H1 (cell line): ENCODE data around the gene CLTCL1. TPM values are rescaled to one million over a fixed set of nuclear protein-coding genes. Genes with fewer than 3 reads are reported as not detected.

Experiments
- CTCF ChIA-PET: fragments of 300-600 bp; sonication (Branson Sonifier 250); formaldehyde crosslinking; loops from one replicate; lab custom pipeline; 2021; ENCODE audit not compliant: partially characterized antibody; lab: Charles Lee
- POLR2A ChIA-PET: fragments of 300-600 bp; sonication (Branson Sonifier 250); formaldehyde crosslinking; loops from one replicate; lab custom pipeline; 2021; ENCODE audit warnings: inconsistent platforms; ENCODE audit not compliant: partially characterized antibody; lab: Charles Lee
- DNase-seq, 2 experiments: peaks; one replicate each; pipeline versions ENCODE4 v3.0.0 to v3.0.0-alpha.2; 2010 to 2022; ENCODE audit warnings: low spot score in 2 of 2, low read depth in 1 of 2, mixed read lengths in 1 of 2
- FAIRE-seq: peaks from 2 replicates; lab custom pipeline; 2011; peaks lifted over from hg19 to GRCh38; lab: Jason Lieb, UNC
- H2AFZ ChIP-seq: 2 replicates; pipeline ENCODE4 v1.8.1; 2012; ENCODE audit warnings: low read length, inconsistent platforms
- H2AK5ac ChIP-seq: 2 replicates; pipeline ENCODE4 v1.6.1; 2013; ENCODE audit warnings: low read depth, low read length
- H2BK120ac ChIP-seq: replicated peaks from 2 replicates; pipeline ENCODE3; 2013; ENCODE audit warnings: low read depth, low read length, inconsistent platforms
- H2BK12ac ChIP-seq: 2 replicates; pipeline ENCODE4 v1.6.1; 2013; ENCODE audit warnings: low read depth, low read length
- H2BK15ac ChIP-seq: 2 replicates; pipeline ENCODE4 v1.6.1; 2013; ENCODE audit warnings: low read length
- H2BK20ac ChIP-seq: 2 replicates; pipeline ENCODE4 v1.6.1; 2013; ENCODE audit warnings: low read length
- H2BK5ac ChIP-seq: 2 replicates; pipeline ENCODE4 v1.6.1; 2013; ENCODE audit warnings: low read depth, low read length
- H3K14ac ChIP-seq: 2 replicates; pipeline ENCODE4 v1.6.1; 2013; ENCODE audit warnings: inconsistent platforms; ENCODE audit not compliant: insufficient read length
- H3K18ac ChIP-seq: 2 replicates; pipeline ENCODE4 v1.6.1; 2013; ENCODE audit warnings: low read length; ENCODE audit errors: extremely low read depth
- H3K23ac ChIP-seq: 2 replicates; pipeline ENCODE4 v1.6.1; 2013; ENCODE audit warnings: inconsistent platforms; ENCODE audit not compliant: insufficient read length
- H3K23me2 ChIP-seq: 2 replicates; pipeline ENCODE4 v1.6.1; 2013; ENCODE audit warnings: low read depth, low read length
- H3K27ac ChIP-seq: 2 replicates; pipeline ENCODE4 v1.6.1; 2011; ENCODE audit warnings: low read depth, low read length, inconsistent platforms
- H3K27me3 ChIP-seq, 4 experiments: replicated peaks in 1 of 4; 1 replicate in 1 of 4; 2 replicates in 3 of 4; pipeline versions ENCODE4 v1.6.1 to v1.8.1; 2011 to 2013; ENCODE audit warnings: low read length in 3 of 4, mild to moderate bottlenecking in 3 of 4, inconsistent platforms in 2 of 4, mixed read lengths in 2 of 4, moderate library complexity in 1 of 4; ENCODE audit not compliant: control insufficient read depth in 3 of 4, insufficient read depth in 3 of 4; ENCODE audit errors: extremely low read depth in 1 of 4
- H3K36me3 ChIP-seq, 4 experiments: 2 replicates each; pipeline versions ENCODE4 v1.6.1 to v1.8.1; 2011 to 2013; ENCODE audit warnings: mild to moderate bottlenecking in 4 of 4, low read length in 3 of 4, moderate library complexity in 2 of 4, control low read depth in 1 of 4, inconsistent platforms in 1 of 4; ENCODE audit not compliant: insufficient read depth in 4 of 4, control insufficient read depth in 2 of 4
- H3K4ac ChIP-seq: replicated peaks from 2 replicates; pipeline ENCODE3; 2013; ENCODE audit warnings: low read length, low read depth, mixed read lengths, inconsistent platforms; ENCODE audit not compliant: insufficient read length
- H3K4me1 ChIP-seq, 4 experiments: replicated peaks in 1 of 4; 1 replicate in 1 of 4; 2 replicates in 3 of 4; pipeline versions ENCODE4 v1.6.1 to v1.8.1; 2011 to 2013; ENCODE audit warnings: low read length in 3 of 4, inconsistent platforms in 2 of 4, mixed read lengths in 1 of 4; ENCODE audit not compliant: insufficient read depth in 4 of 4, control insufficient read depth in 3 of 4
- H3K4me2 ChIP-seq, 2 experiments: 2 replicates each; pipeline versions ENCODE4 v1.6.1 to v1.8.1; 2011 to 2013; ENCODE audit warnings: low read depth in 2 of 2, low read length in 2 of 2, control low read depth in 1 of 2, inconsistent platforms in 1 of 2, mild to moderate bottlenecking in 1 of 2; ENCODE audit not compliant: insufficient read depth in 1 of 2
- H3K4me3 ChIP-seq, 4 experiments: fragments of 200-600, 300-600 bp in 1 of 4; sonication (generic), shearing (Covaris generic), sonication (Bioruptor Twin) in 1 of 4; 2 replicates each; pipeline versions ENCODE4 v1.5.1 to v1.8.1; 2011 to 2016; ENCODE audit warnings: low read length in 4 of 4, low read depth in 3 of 4, control low read depth in 2 of 4, inconsistent platforms in 2 of 4, mild to moderate bottlenecking in 2 of 4, mixed read lengths in 1 of 4, moderate library complexity in 1 of 4; ENCODE audit not compliant: insufficient read depth in 2 of 4; ENCODE audit errors: extremely low read depth in 1 of 4
- H3K56ac ChIP-seq: replicated peaks from 2 replicates; pipeline ENCODE3; 2013; ENCODE audit warnings: low read depth, mild to moderate bottlenecking, mixed read lengths, low read length, inconsistent platforms; ENCODE audit not compliant: insufficient read length
- H3K79me1 ChIP-seq: 2 replicates; pipeline ENCODE4 v1.6.1; 2013; ENCODE audit warnings: low read depth, low read length, control low read depth
- H3K79me2 ChIP-seq, 2 experiments: 2 replicates each; pipeline versions ENCODE4 v1.6.1 to v1.8.1; 2012 to 2013; ENCODE audit warnings: low read length in 2 of 2, mild to moderate bottlenecking in 2 of 2, inconsistent platforms in 1 of 2; ENCODE audit not compliant: insufficient read depth in 2 of 2, control insufficient read depth in 1 of 2
- H3K9ac ChIP-seq, 4 experiments: replicated peaks in 1 of 4; 1 replicate in 1 of 4; 2 replicates in 3 of 4; pipeline versions ENCODE4 v1.6.1 to v1.8.1; 2011 to 2013; ENCODE audit warnings: low read depth in 3 of 4, low read length in 3 of 4, control low read depth in 2 of 4, mild to moderate bottlenecking in 2 of 4, moderate library complexity in 2 of 4, inconsistent platforms in 1 of 4; ENCODE audit errors: extremely low read depth in 1 of 4
- H3K9me3 ChIP-seq, 2 experiments: 2 replicates each; pipeline versions ENCODE4 v1.6.1 to v1.8.1; 2012 to 2013; ENCODE audit warnings: mild to moderate bottlenecking in 2 of 2, moderate library complexity in 2 of 2, control low read depth in 1 of 2, inconsistent platforms in 1 of 2, low read depth in 1 of 2, low read length in 1 of 2, mixed read lengths in 1 of 2; ENCODE audit not compliant: insufficient read depth in 2 of 2
- H4K20me1 ChIP-seq, 2 experiments: replicated peaks in 1 of 2; 2 replicates each; pipeline versions ENCODE3 to v1.8.1; 2011 to 2013; ENCODE audit warnings: inconsistent platforms in 2 of 2, low read length in 2 of 2, mild to moderate bottlenecking in 1 of 2; ENCODE audit not compliant: insufficient read depth in 2 of 2, control insufficient read depth in 1 of 2
- H4K5ac ChIP-seq: 2 replicates; pipeline ENCODE4 v1.6.1; 2013; ENCODE audit warnings: low read length, low read depth, mixed read lengths, inconsistent platforms; ENCODE audit not compliant: insufficient read length
- H4K8ac ChIP-seq: 2 replicates; pipeline ENCODE4 v1.8.0; 2013; ENCODE audit warnings: mild to moderate bottlenecking, moderate library complexity, low read length, inconsistent platforms; ENCODE audit not compliant: insufficient read depth; ENCODE audit errors: extremely low read depth
- H4K91ac ChIP-seq: replicated peaks from 2 replicates; pipeline ENCODE3; 2013; ENCODE audit warnings: low read length, mixed read lengths, inconsistent platforms; ENCODE audit not compliant: insufficient read length
- CHD1 ChIP-seq: IDR thresholded peaks from 2 replicates; pipeline ENCODE4 v1.6.1; 2012; ENCODE audit warnings: low read depth, low read length, improper control_type of control experiment
- CTBP2 ChIP-seq: IDR thresholded peaks from 2 replicates; pipeline ENCODE4 v1.7.0; 2011; ENCODE audit warnings: borderline replicate concordance, mild to moderate bottlenecking, moderate library complexity, mixed read lengths, low read length; ENCODE audit not compliant: insufficient read depth, insufficient read length
- WGBS, 2 experiments: shearing (Covaris generic) in 1 of 2; methylation state at CpG; one replicate each; pipeline versions ENCODE4 v1.1.6 to v1.1.7; 2013 to 2015; ENCODE audit warnings: low lambda C conversion rate in 2 of 2, mixed read lengths in 2 of 2, inconsistent platforms in 1 of 2, low coverage in 1 of 2, missing lambda C conversion rate in 1 of 2; ENCODE audit not compliant: insufficient replicate concordance in 2 of 2, insufficient coverage in 1 of 2, insufficient read length in 1 of 2; ENCODE audit errors: extremely low coverage in 1 of 2, missing lambda C conversion rate in 1 of 2; 5-methylcytosine and 5-hydroxymethylcytosine counted together
- polyA plus RNA-seq, 7 experiments: library from polyadenylated mRNA; depleted of rRNA in 3 of 7; stranded (reverse) in 5 of 7; unstranded in 2 of 7; fragments of >200 nt in 5 of 7; fragments of 200-250 nt in 2 of 7; gene quantifications; 1 replicate in 5 of 7; 2 replicates in 1 of 7; 4 replicates in 1 of 7; pipeline versions ENCODE4 v1.2.1 to v1.2.3, GENCODE V29; 2011 to 2013; ENCODE audit warnings: missing spikeins in 2 of 7, mixed read lengths in 2 of 7
- total RNA-seq: library from RNA; stranded (reverse); fragmentation: NEBNext Ultra II Directional; extraction: Animal tissue kit (Norgen Biotek cat#: 25700); gene quantifications from 2 replicates; pipeline ENCODE4 v1.2.1, GENCODE V29; 2021

Gene CLTCL1
- total and polyA plus RNA-seq, 2 of the 8 experiments (the other 6 are each of a cell fraction or from before 2014, with no cell fraction given) = 12.4 to 17.0 TPM

DNA sequence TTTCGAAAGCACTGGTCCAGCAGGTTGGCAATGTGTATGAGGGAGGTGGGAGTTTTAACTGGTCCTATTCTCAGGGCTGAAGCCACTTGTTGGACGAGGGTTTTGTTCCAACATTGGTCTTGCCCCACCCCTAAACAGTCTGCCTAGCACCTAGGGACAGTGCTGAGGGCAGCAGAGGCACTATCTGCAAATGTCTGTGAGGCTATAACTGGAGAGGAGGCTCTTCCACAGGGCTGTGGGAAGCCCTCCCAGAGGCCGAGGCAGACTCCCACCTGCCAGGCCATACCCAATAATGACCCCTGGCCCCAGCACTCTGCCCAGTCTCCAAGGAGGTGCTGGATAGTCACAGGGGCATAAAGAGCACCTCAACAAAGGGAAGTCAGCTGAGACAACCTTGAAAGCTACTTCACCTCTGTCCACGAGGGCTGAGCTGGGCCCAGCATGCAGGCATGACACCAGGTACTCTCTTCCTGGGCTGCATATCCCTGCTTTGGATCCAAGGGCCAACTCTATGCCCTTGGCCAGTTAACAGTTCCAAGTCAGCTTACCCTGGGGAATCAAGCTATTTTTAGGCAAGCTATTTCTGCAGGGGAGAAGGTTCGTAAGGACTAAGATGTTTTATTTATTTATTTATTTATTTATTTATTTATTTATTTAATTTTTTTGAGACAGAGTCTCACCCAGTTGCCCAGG, 72.8 kb downstream of the CLTCL1 start:
- Histone ChIP-seq H3K23ac (no peak overlapping the region), H3K56ac (no peak overlapping the region), H3K9me3 (no peaks in the 10 kb centered on the region), H3K9ac (no peak overlapping the region), H2BK12ac (peak overlapping the region; percentile 96), H2AFZ (no peak overlapping the region), H3K4me1 (peaks cover 5 to 17% (median 13%) of the 10 kb centered on the region in 4 experiments; a peak in 6 of 7 replicates), H3K36me3 (peaks cover 0 to 21% (median 17%) of the 10 kb centered on the region in 4 experiments; a peak in 6 of 8 replicates), H2AK5ac (0 out of 2 replicates have a peak overlapping the region, but pooled peaks have one; percentile 46), H4K91ac (peak overlapping the region; percentile 47), H3K4ac (peak overlapping the region; percentile 46), H3K79me2 (no peaks in the 10 kb centered on the region), H2BK15ac (peak overlapping the region; percentile 95; the same call in 1 of the 2 replicates), H3K27ac (no peak overlapping the region), H2BK5ac (peak overlapping the region; percentile 45; the same call in 1 of the 2 replicates), H3K4me2 (no peak overlapping the region), H3K27me3 (no peaks in the 10 kb centered on the region), H3K4me3 (no peak overlapping the region), H3K14ac (no peak overlapping the region), H2BK120ac (no peak overlapping the region), H3K18ac (peak overlapping the region; percentile 40; the same call in 1 of the 2 replicates), H3K23me2 (no peaks in the 10 kb centered on the region), H3K79me1 (no peaks in the 10 kb centered on the region), H4K20me1 (no peaks in the 10 kb centered on the region), H4K5ac (no peak overlapping the region), H2BK20ac (peak overlapping the region; percentile 77; the same call in 1 of the 2 replicates), H4K8ac (no peak overlapping the region)
- DNase-seq (no peak), FAIRE-seq (no peak)
- POLR2A ChIA-PET = interaction anchor here (1.0 to 1.1 kb wide), 2 partner anchors 15 to 52 kb away, joined by 3 read pairs; no protein-coding TSS in a partner anchor
- 72% methylated on average over 5 of the region's 5 CpGs; no CpG with 5 or more reads in 1 of the 2 experiments for WGBS, 2 experiments
- TF ChIP-seq CTBP2 (no peak), CHD1 (no peak)
- CTCF ChIA-PET = interaction anchor here (0.8 to 1.6 kb wide), 3 partner anchors 9 to 23 kb away, joined by 3 read pairs; no protein-coding TSS in a partner anchor
